RWPE1 (cell line): ENCODE measurements around the gene SKI.

Experiments
- CTCF ChIA-PET: fragments of 350-600 bp; sonication (Branson Sonifier 250); formaldehyde crosslinking; extraction: SDS; loops from one replicate; lab custom pipeline; 2021; lab: Yijun Ruan, JAX
- POLR2A ChIA-PET: fragments of 400-600 bp; formaldehyde crosslinking; extraction: SDS; loops from one replicate; lab custom pipeline; 2020; ENCODE audit warnings: antibody characterized with exemption; ENCODE audit not compliant: low non-redundant PET; lab: Yijun Ruan, JAX
- DNase-seq: peaks from one replicate; pipeline ENCODE4 v3.0.0; 2012; ENCODE audit warnings: low spot score
- H3K27ac ChIP-seq: fragments of 450-650 bp; 2 replicates; pipeline ENCODE4 v1.5.1; 2017
- CTCF ChIP-seq: fragments of 450-650 bp; conservative IDR thresholded peaks from 2 replicates; pipeline ENCODE4 v1.5.1; 2017; ENCODE audit warnings: low read depth, mild to moderate bottlenecking

The SKI gene

GRCh38 chr1:2206813-2207487, 21.2 kb upstream of the SKI start:
- ChIA-PET CTCF (interaction anchor here (0.7 to 1.9 kb wide), 3 partner anchors 12 to 93 kb away, joined by 3 to 6 read pairs (median 3); partner anchors contain the start of gene FAAP20), POLR2A (no interaction called here)
- peak overlapping the region; percentile 96 for H3K27ac ChIP-seq
- TF ChIP-seq CTCF, result no peak
- DNase-seq, result no peak

GRCh38 chr1:2208309-2209239, 19.5 kb upstream of the SKI start:
- CTCF ChIA-PET, result interaction anchor here (0.9 kb wide), 1 partner anchor 173 kb away, joined by 4 read pairs; no protein-coding TSS in a partner anchor
- H3K27ac ChIP-seq, result peak overlapping the region; percentile 96
- POLR2A ChIA-PET, result interaction anchor here (0.6 kb wide), 1 partner anchor 775 kb away, joined by 3 read pairs; no protein-coding TSS in a partner anchor
- peak; percentile 80 for DNase-seq
- TF ChIP-seq CTCF, result no peak

DNA sequence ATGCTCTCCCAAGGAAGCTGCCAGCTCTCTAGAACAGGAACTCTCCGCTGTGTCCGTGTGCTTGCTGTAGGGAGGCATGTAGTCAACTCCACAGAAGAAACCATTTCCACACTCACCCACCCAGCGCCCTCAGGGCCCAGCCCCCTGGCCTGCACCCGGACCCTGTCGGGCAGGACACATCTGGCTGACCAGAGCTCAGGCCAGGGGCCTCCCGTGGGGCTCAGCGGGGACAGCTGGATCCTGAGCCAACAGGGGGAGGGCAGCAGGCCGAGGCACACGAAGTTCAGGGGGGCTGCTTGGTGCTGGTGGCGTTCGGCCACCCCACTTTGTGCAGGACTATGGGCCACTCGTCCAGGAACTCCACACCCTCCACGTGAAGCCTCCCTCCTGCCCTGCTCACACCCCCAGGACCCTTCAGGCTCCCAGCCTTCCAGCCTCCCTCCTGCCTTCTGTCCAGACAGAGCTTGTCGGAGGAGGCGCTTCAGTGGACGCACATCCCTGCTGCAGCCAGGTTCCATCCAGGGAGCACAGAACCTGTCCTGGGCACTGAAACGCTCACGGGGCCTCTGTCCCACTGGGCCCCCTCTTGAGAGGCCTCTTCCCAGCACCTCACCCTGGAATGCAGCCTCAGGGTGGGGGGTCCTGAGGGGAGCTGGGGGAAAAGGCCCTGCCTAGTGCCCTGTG, 18.6 kb upstream of the SKI start:
- CTCF ChIA-PET, result interaction anchor here (0.9 kb wide), 1 partner anchor 172 kb away, joined by 4 read pairs; no protein-coding TSS in a partner anchor
- peak overlapping the region; percentile 96 for H3K27ac ChIP-seq
- POLR2A ChIA-PET, result interaction anchor here (0.6 kb wide), 1 partner anchor 774 kb away, joined by 3 read pairs; no protein-coding TSS in a partner anchor

DNA sequence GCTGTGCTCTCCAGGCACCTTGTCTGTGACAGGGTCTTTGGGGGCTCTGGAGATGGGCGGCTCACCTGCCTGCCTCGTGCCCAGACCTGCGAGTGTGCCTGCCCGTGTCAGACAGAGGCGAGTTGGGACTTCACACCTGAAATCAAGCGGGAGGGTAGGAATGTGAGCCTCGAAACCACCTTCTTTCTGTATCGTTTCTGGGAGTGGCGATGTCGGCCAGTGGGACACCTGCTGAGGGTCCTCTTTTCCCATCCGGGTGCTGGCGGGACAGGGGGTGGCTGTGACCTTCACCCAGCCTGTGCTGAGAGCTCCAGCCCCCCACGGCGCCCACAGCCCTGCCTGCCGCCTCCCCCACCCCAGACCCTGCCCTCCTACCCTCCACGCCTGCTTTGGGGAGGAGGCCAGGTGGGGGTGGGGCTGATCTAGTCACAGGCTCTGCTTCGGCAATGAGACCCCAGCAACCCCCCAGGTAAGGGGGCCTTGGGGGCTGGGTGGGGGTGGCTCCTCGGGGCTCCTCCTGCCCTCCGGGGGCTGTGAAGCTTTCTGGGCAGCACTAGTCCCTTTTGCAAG, 17.9 kb upstream of the SKI start:
- H3K27ac ChIP-seq, result peak overlapping the region; percentile 96
- POLR2A ChIA-PET, result no interaction called here
- no peak for DNase-seq
- no peak for TF ChIP-seq CTCF
- CTCF ChIA-PET, result no interaction called here

More for the DNA sequence above, 18.6 kb upstream of the SKI start:
- no peak for TF ChIP-seq CTCF
- no peak for DNase-seq

GRCh38 chr1:2210786-2211185, 17.3 kb upstream of the SKI start:
- DNase-seq, result no peak
- CTCF ChIA-PET, result interaction anchor here (0.7 kb wide), 1 partner anchor 16 kb away, joined by 3 read pairs; the partner anchor contains the start of gene FAAP20
- H3K27ac ChIP-seq, result peak overlapping the region; percentile 96
- no peak for TF ChIP-seq CTCF
- POLR2A ChIA-PET, result no interaction called here
